H1 (cell line): ENCODE data around the gene IQCM. TPM values are rescaled to one million over a fixed set of nuclear protein-coding genes. Genes with fewer than 3 reads are reported as not detected.

Source experiments
- BCL11A ChIP-seq, 2 experiments: IDR thresholded peaks; one replicate each; pipeline ENCODE4 v1.6.1; 2011; ENCODE audit warnings: low read depth in 2 of 2, low read length in 2 of 2, mild to moderate bottlenecking in 2 of 2
- CBX5 ChIP-seq: fragments of 300-800, 300-1000 bp; sonication (generic); IDR thresholded peaks from 2 replicates; pipeline ENCODE4 v1.7.1; 2016; ENCODE audit warnings: antibody characterized with exemption, low read length, low read depth
- CHD2 ChIP-seq: IDR thresholded peaks from 2 replicates; pipeline ENCODE4 v1.6.1; 2012; ENCODE audit warnings: low read length, improper control_type of control experiment
- CTCF ChIP-seq, 3 experiments: IDR thresholded peaks; 1 replicate in 2 of 3; 2 replicates in 1 of 3; pipeline versions ENCODE4 v1.5.1 to v1.6.1; 2011; ENCODE audit warnings: low read length in 3 of 3, mild to moderate bottlenecking in 3 of 3, inconsistent platforms in 2 of 3, low read depth in 1 of 3, moderate library complexity in 1 of 3; ENCODE audit not compliant: insufficient read depth in 1 of 3; ENCODE audit errors: control extremely low read depth in 1 of 3
- EGR1 ChIP-seq: IDR thresholded peaks from 2 replicates; pipeline ENCODE4 v1.6.1; 2011; ENCODE audit warnings: low read depth, low read length, borderline replicate concordance
- FOSL1 ChIP-seq: IDR thresholded peaks from 2 replicates; pipeline ENCODE4 v1.6.1; 2011; ENCODE audit warnings: mild to moderate bottlenecking, low read depth, low read length, moderate library complexity; ENCODE audit not compliant: insufficient read depth
- JUN ChIP-seq: IDR thresholded peaks from 2 replicates; pipeline ENCODE4 v1.6.1; 2011; ENCODE audit warnings: low read depth, mild to moderate bottlenecking, improper control_type of control experiment, low read length
- JUND ChIP-seq: IDR thresholded peaks from 2 replicates; pipeline ENCODE4 v1.6.1; 2011; ENCODE audit warnings: mild to moderate bottlenecking, improper control_type of control experiment, low read length
- MAFK ChIP-seq: IDR thresholded peaks from 2 replicates; pipeline ENCODE4 v1.6.1; 2012; ENCODE audit warnings: low read depth, mild to moderate bottlenecking, improper control_type of control experiment, low read length
- NRF1 ChIP-seq: IDR thresholded peaks from 2 replicates; pipeline ENCODE4 v1.6.1; 2011; ENCODE audit warnings: mild to moderate bottlenecking, low read depth, low read length, improper control_type of control experiment
- PHF8 ChIP-seq: fragments of 200-600 bp; sonication (generic); conservative IDR thresholded peaks from 2 replicates; pipeline ENCODE4 v1.7.1; 2012; ENCODE audit warnings: low read depth, mild to moderate bottlenecking, inconsistent platforms, low read length, moderate library complexity
- RAD21 ChIP-seq, 2 experiments: IDR thresholded peaks in 1 of 2; conservative IDR thresholded peaks in 1 of 2; 2 replicates each; pipeline ENCODE4 v1.6.1; 2011; ENCODE audit warnings: low read depth in 2 of 2, low read length in 2 of 2, improper control_type of control experiment in 1 of 2, inconsistent platforms in 1 of 2, mild to moderate bottlenecking in 1 of 2, moderate library complexity in 1 of 2
- SP2 ChIP-seq: IDR thresholded peaks from 2 replicates; pipeline ENCODE4 v1.6.1; 2012; ENCODE audit warnings: mild to moderate bottlenecking, low read length, inconsistent platforms
- TCF12 ChIP-seq: IDR thresholded peaks from 2 replicates; pipeline ENCODE4 v1.6.1; 2011; ENCODE audit warnings: low read depth, mild to moderate bottlenecking, low read length
- polyA plus RNA-seq, 7 experiments: library from polyadenylated mRNA; depleted of rRNA in 3 of 7; stranded (reverse) in 5 of 7; unstranded in 2 of 7; fragments of >200 nt in 5 of 7; fragments of 200-250 nt in 2 of 7; gene quantifications; 1 replicate in 5 of 7; 2 replicates in 1 of 7; 4 replicates in 1 of 7; pipeline versions ENCODE4 v1.2.1 to v1.2.3, GENCODE V29; 2011 to 2013; ENCODE audit warnings: missing spikeins in 2 of 7, mixed read lengths in 2 of 7
- total RNA-seq: library from RNA; stranded (reverse); fragmentation: NEBNext Ultra II Directional; extraction: Animal tissue kit (Norgen Biotek cat#: 25700); gene quantifications from 2 replicates; pipeline ENCODE4 v1.2.1, GENCODE V29; 2021
- TF ChIP-seq, protein P1 (sequence below): IDR thresholded peaks from 2 replicates; pipeline ENCODE4 v1.6.1; 2012; ENCODE audit warnings: inconsistent platforms
- TF ChIP-seq, protein P2 (sequence below): IDR thresholded peaks from 2 replicates; pipeline ENCODE4 v1.6.1; 2012; ENCODE audit warnings: low read length, inconsistent platforms

Gene IQCM
- total and polyA plus RNA-seq, 2 of the 8 experiments (the other 6 are each of a cell fraction or from before 2014, with no cell fraction given), result not detected

- no peak for TF ChIP-seq MAFK
- no peak for TF ChIP-seq CHD2
- TF ChIP-seq RAD21 (IDR thresholded peaks at IDR 0.05 in 1 of 2, conservative IDR thresholded peaks at IDR 0.05 in 1 of 2; ENCODE audit: low read depth in 2 of 2, low read length in 2 of 2), result no peak
- TF ChIP-seq BCL11A (IDR thresholded peaks at IDR 0.05; ENCODE audit: low read depth in 2 of 2, low read length in 2 of 2), result no peak
- no peak for TF ChIP-seq SP2
- no peak for TF ChIP-seq PHF8
- no peak for TF ChIP-seq JUND
- TF ChIP-seq CBX5, result no peak
- TF ChIP-seq NRF1, result no peak
- TF ChIP-seq FOSL1, result no peak
- TF ChIP-seq EGR1, result no peak
- no peak for TF ChIP-seq JUN
- no peak for TF ChIP-seq TCF12
- TF ChIP-seq, protein P1, sequence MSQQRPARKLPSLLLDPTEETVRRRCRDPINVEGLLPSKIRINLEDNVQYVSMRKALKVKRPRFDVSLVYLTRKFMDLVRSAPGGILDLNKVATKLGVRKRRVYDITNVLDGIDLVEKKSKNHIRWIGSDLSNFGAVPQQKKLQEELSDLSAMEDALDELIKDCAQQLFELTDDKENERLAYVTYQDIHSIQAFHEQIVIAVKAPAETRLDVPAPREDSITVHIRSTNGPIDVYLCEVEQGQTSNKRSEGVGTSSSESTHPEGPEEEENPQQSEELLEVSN, result no peak
- no peak for TF ChIP-seq CTCF (IDR thresholded peaks at IDR 0.05; ENCODE audit: control extremely low read depth in 1 of 3, insufficient read depth in 1 of 3, low read depth in 1 of 3, low read length in 3 of 3)
- TF ChIP-seq, protein P2, sequence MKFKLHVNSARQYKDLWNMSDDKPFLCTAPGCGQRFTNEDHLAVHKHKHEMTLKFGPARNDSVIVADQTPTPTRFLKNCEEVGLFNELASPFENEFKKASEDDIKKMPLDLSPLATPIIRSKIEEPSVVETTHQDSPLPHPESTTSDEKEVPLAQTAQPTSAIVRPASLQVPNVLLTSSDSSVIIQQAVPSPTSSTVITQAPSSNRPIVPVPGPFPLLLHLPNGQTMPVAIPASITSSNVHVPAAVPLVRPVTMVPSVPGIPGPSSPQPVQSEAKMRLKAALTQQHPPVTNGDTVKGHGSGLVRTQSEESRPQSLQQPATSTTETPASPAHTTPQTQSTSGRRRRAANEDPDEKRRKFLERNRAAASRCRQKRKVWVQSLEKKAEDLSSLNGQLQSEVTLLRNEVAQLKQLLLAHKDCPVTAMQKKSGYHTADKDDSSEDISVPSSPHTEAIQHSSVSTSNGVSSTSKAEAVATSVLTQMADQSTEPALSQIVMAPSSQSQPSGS, result no peak
Measured at GRCh38 chr4:149513081-149513480, 302.6 kb downstream of the IQCM start (continued).
